ENCODE results near the gene KCNIP4. TPM values are rescaled to one million over a fixed set of nuclear protein-coding genes. Genes with fewer than 3 reads are reported as not detected.

KCNIP4 gene
- total and polyA plus RNA-seq, 2 donors (not counting 3 experiments of a cell fraction or from before 2014, with no cell fraction given): not detected

- no peak for DNase-seq (ENCODE audit: low read depth, low spot score)
- POLR2A ChIA-PET: no interaction called here
- Histone ChIP-seq H3K27ac (ENCODE audit: insufficient read depth, low read depth, low read length) (no peak overlapping the region), H3K4me1 (ENCODE audit: control insufficient read depth, extremely low read depth, insufficient read depth, low read length) (peaks cover 11% of the 10 kb centered on the region), H3K4me3 (replicated peaks in 1 of 3; ENCODE audit: insufficient read depth in 1 of 3, low read depth in 1 of 3, low read length in 3 of 3) (no peak overlapping the region), H3K9me1 (replicated peaks; ENCODE audit: control insufficient read depth, extremely low read depth, insufficient read depth, low read length) (no peaks in the 10 kb centered on the region), H3K79me2 (ENCODE audit: control insufficient read depth, insufficient read depth, low read length) (no peaks in the 10 kb centered on the region), H4K20me1 (replicated peaks; ENCODE audit: control insufficient read depth, extremely low read depth, insufficient read depth, low read length) (no peaks in the 10 kb centered on the region), H3K27me3 (ENCODE audit: control insufficient read depth in 2 of 2, insufficient read depth in 2 of 2, low read length in 2 of 2) (no peaks in the 10 kb centered on the region), H2AFZ (ENCODE audit: low read depth, low read length) (no peak overlapping the region), H3K9ac (replicated peaks; ENCODE audit: extremely low read depth, insufficient read depth, low read length) (no peak overlapping the region), H3K4me2 (ENCODE audit: insufficient read depth, low read length) (no peak overlapping the region), H3K9me3 (replicated peaks; ENCODE audit: control insufficient read depth, insufficient read depth, low read length) (no peaks in the 10 kb centered on the region), H3K36me3 (ENCODE audit: control insufficient read depth in 2 of 2, extremely low read depth in 1 of 2, insufficient read depth in 2 of 2, low read length in 2 of 2) (no peaks in the 10 kb centered on the region)
- no peak for FAIRE-seq
- dilution Hi-C loops (cut with MboI; ENCODE audit: extremely low pct_ligation_motif_present, low sequenced_read_pairs) (no loop called here), intact Hi-C loops (cut with micrococcal nuclease) (loop anchor here (10.0 kb wide), 2 partner anchors 72 to 138 kb away; no protein-coding TSS in a partner anchor)
- no TSS peak for BruUV-seq (replicated peaks)
- TF ChIP-seq CTCF (IDR thresholded peaks at IDR 0.05; ENCODE audit: extremely low read depth in 1 of 2, insufficient read depth in 1 of 2, low read depth in 1 of 2, low read length in 2 of 2): no peak
- CTCF ChIA-PET: no interaction called here
Measured at GRCh38 chr4:21652508-21653231, 295.9 kb downstream of the KCNIP4 start.

GRCh38 chr4:21649391-21650090 is 299.0 kb downstream of the KCNIP4 start:
- no peak for FAIRE-seq
- Histone ChIP-seq H3K9ac (replicated peaks; ENCODE audit: extremely low read depth, insufficient read depth, low read length) (no peak overlapping the region), H2AFZ (ENCODE audit: low read depth, low read length) (no peak overlapping the region), H3K4me2 (ENCODE audit: insufficient read depth, low read length) (no peak overlapping the region), H3K36me3 (ENCODE audit: control insufficient read depth in 2 of 2, extremely low read depth in 1 of 2, insufficient read depth in 2 of 2, low read length in 2 of 2) (no peaks in the 10 kb centered on the region), H3K9me3 (replicated peaks; ENCODE audit: control insufficient read depth, insufficient read depth, low read length) (no peaks in the 10 kb centered on the region), H3K9me1 (replicated peaks; ENCODE audit: control insufficient read depth, extremely low read depth, insufficient read depth, low read length) (no peaks in the 10 kb centered on the region), H4K20me1 (replicated peaks; ENCODE audit: control insufficient read depth, extremely low read depth, insufficient read depth, low read length) (no peaks in the 10 kb centered on the region), H3K27ac (ENCODE audit: insufficient read depth, low read depth, low read length) (no peak overlapping the region), H3K27me3 (ENCODE audit: control insufficient read depth in 2 of 2, insufficient read depth in 2 of 2, low read length in 2 of 2) (no peaks in the 10 kb centered on the region), H3K79me2 (ENCODE audit: control insufficient read depth, insufficient read depth, low read length) (no peaks in the 10 kb centered on the region), H3K4me1 (ENCODE audit: control insufficient read depth, extremely low read depth, insufficient read depth, low read length) (no peaks in the 10 kb centered on the region), H3K4me3 (replicated peaks in 1 of 3; ENCODE audit: insufficient read depth in 1 of 3, low read depth in 1 of 3, low read length in 3 of 3) (no peak overlapping the region)
- ChIA-PET POLR2A (no interaction called here), CTCF (no interaction called here)
- DNase-seq (ENCODE audit: low read depth, low spot score): no peak
- dilution Hi-C loops (cut with MboI; ENCODE audit: extremely low pct_ligation_motif_present, low sequenced_read_pairs) (no loop called here), intact Hi-C loops (cut with micrococcal nuclease) (loop anchor here (10.0 kb wide), 2 partner anchors 75 to 135 kb away; no protein-coding TSS in a partner anchor)
- no TSS peak for BruUV-seq (replicated peaks)
- no peak for TF ChIP-seq MYC (IDR thresholded peaks at IDR 0.05; ENCODE audit: low read depth, low read length)
- TF ChIP-seq GATA2 (IDR thresholded peaks at IDR 0.05; ENCODE audit: insufficient read depth, insufficient read length, low read depth, low read length): no peak
- no peak for TF ChIP-seq CTCF (IDR thresholded peaks at IDR 0.05; ENCODE audit: extremely low read depth in 1 of 2, insufficient read depth in 1 of 2, low read depth in 1 of 2, low read length in 2 of 2)
- no peak for TF ChIP-seq EZH2 (IDR thresholded peaks at IDR 0.05; ENCODE audit: borderline replicate concordance, low read depth, low read length, severe bottlenecking)
- no peak for TF ChIP-seq MAX (IDR thresholded peaks at IDR 0.05; ENCODE audit: insufficient read depth, insufficient read length)
- no peak for TF ChIP-seq POLR2A (IDR thresholded peaks at IDR 0.05; ENCODE audit: low read depth, low read length)
- TF ChIP-seq FOS (IDR thresholded peaks at IDR 0.05; ENCODE audit: borderline replicate concordance, insufficient read depth, low read length): no peak
- TF ChIP-seq POLR2AphosphoS5 (IDR thresholded peaks at IDR 0.05; ENCODE audit: insufficient read depth, low read depth, low read length): no peak
- no peak for TF ChIP-seq JUN (IDR thresholded peaks at IDR 0.05; ENCODE audit: borderline replicate concordance, insufficient read depth, insufficient read length, low read depth)

All from endothelial cell of umbilical vein (primary cell).